Neural cell (in vitro differentiated cells): ENCODE measurements around the gene LAPTM4A. TPM values are rescaled to one million over a fixed set of nuclear protein-coding genes. Genes with fewer than 3 reads are reported as not detected.

Source experiments
- H2AFZ ChIP-seq: fragments of 200-600, 300-800 bp; sonication (generic), shearing (Covaris generic); 2 replicates; pipeline ENCODE4 v1.6.0; 2014; ENCODE audit warnings: low read depth, mild to moderate bottlenecking, antibody characterized with exemption, low read length, moderate library complexity
- H3F3A ChIP-seq: fragments of 200-600 bp; shearing (Covaris generic); 2 replicates; pipeline ENCODE4 v1.6.1; 2016; ENCODE audit warnings: mild to moderate bottlenecking, moderate library complexity, mixed read lengths, antibody characterized with exemption, low read length; ENCODE audit not compliant: insufficient read depth, poor library complexity, severe bottlenecking
- H3K27ac ChIP-seq: fragments of 200-600, 300-800 bp; sonication (generic), shearing (Covaris generic); 2 replicates; pipeline ENCODE4 v1.5.1; 2014; ENCODE audit warnings: mild to moderate bottlenecking, low read length, moderate library complexity
- H3K27me3 ChIP-seq: fragments of 300-800, 200-600 bp; sonication (generic), shearing (Covaris generic); 2 replicates; pipeline ENCODE4 v1.6.0; 2014; ENCODE audit warnings: mild to moderate bottlenecking, low read depth, low read length, moderate library complexity; ENCODE audit not compliant: insufficient read depth
- H3K36me3 ChIP-seq: fragments of 300-800, 200-600 bp; sonication (generic), shearing (Covaris generic); 2 replicates; pipeline ENCODE4 v1.5.1; 2014; ENCODE audit warnings: mild to moderate bottlenecking, antibody characterized with exemption, low read length, moderate library complexity; ENCODE audit not compliant: insufficient read depth
- H3K4me2 ChIP-seq: fragments of 300-800, 200-600 bp; sonication (generic), shearing (Covaris generic); 2 replicates; pipeline ENCODE4 v1.6.0; 2014; ENCODE audit warnings: mild to moderate bottlenecking, low read length
- H3K4me3 ChIP-seq: fragments of 300-800, 200-600 bp; sonication (generic), shearing (Covaris generic); 2 replicates; pipeline ENCODE4 v1.5.1; 2014; ENCODE audit warnings: mild to moderate bottlenecking, low read length, moderate library complexity
- H3K79me2 ChIP-seq: fragments of 200-600 bp; shearing (Covaris generic); replicated peaks from 2 replicates; pipeline ENCODE4 v1.6.0; 2014; ENCODE audit warnings: mild to moderate bottlenecking, low read length, moderate library complexity; ENCODE audit not compliant: insufficient read depth
- H3K9ac ChIP-seq: fragments of 300-800, 200-600 bp; sonication (generic), shearing (Covaris generic); 2 replicates; pipeline ENCODE4 v1.6.1; 2016; ENCODE audit warnings: mild to moderate bottlenecking, low read length, mixed read lengths
- H3K9me2 ChIP-seq: fragments of 200-600 bp; shearing (Covaris generic); 2 replicates; pipeline ENCODE4 v1.6.1; 2016; ENCODE audit warnings: mild to moderate bottlenecking, low read length, mixed read lengths; ENCODE audit not compliant: insufficient read depth
- H3K9me3 ChIP-seq: fragments of 200-600, 300-800 bp; sonication (generic), shearing (Covaris generic); 2 replicates; pipeline ENCODE4 v1.6.1; 2016; ENCODE audit warnings: mild to moderate bottlenecking, mixed run types, low read length, moderate library complexity, mixed read lengths
- H4K20me1 ChIP-seq: fragments of 200-600 bp; shearing (Covaris generic); 2 replicates; pipeline ENCODE4 v1.6.1; 2016; ENCODE audit warnings: mild to moderate bottlenecking, mixed run types; ENCODE audit not compliant: insufficient read depth
- EP300 ChIP-seq: fragments of 450-650 bp; conservative IDR thresholded peaks from 2 replicates; pipeline ENCODE4 v1.6.1; 2014; ENCODE audit warnings: antibody characterized with exemption, mild to moderate bottlenecking, moderate library complexity; ENCODE audit not compliant: poor library complexity, severe bottlenecking
- EZH2 ChIP-seq: fragments of 200-600, 300-800 bp; shearing (Covaris generic), sonication (generic); IDR thresholded peaks from 2 replicates; pipeline ENCODE4 v1.6.1; 2014; ENCODE audit warnings: antibody characterized with exemption, low read length, borderline replicate concordance, mild to moderate bottlenecking; ENCODE audit not compliant: insufficient read depth, poor library complexity, severe bottlenecking
- POLR2AphosphoS5 ChIP-seq: IDR thresholded peaks from 2 replicates; pipeline ENCODE4 v1.6.1; 2012
- REST ChIP-seq: IDR thresholded peaks from 2 replicates; pipeline ENCODE4 v1.6.1; 2012; ENCODE audit warnings: borderline replicate concordance
- SMC3 ChIP-seq: fragments of 450-650 bp; conservative IDR thresholded peaks from 2 replicates; pipeline ENCODE4 v1.6.1; 2014; ENCODE audit warnings: antibody characterized with exemption, mild to moderate bottlenecking, moderate library complexity; ENCODE audit not compliant: poor library complexity
- TAF1 ChIP-seq: IDR thresholded peaks from 2 replicates; pipeline ENCODE4 v1.6.1; 2012; ENCODE audit warnings: low read depth
- polyA plus RNA-seq: library from polyadenylated mRNA; depleted of rRNA; stranded (reverse); fragments of >200 nt; gene quantifications from 2 replicates; pipeline ENCODE4 v1.2.3, GENCODE V29; 2014
- TF ChIP-seq, protein P1 (sequence below): fragments of 450-650 bp; IDR thresholded peaks from 2 replicates; pipeline ENCODE4 v1.5.1; 2014; ENCODE audit warnings: antibody characterized with exemption, mild to moderate bottlenecking, moderate library complexity; ENCODE audit not compliant: poor library complexity, severe bottlenecking

Gene LAPTM4A
- polyA plus RNA-seq, 1 donor from 2014 or later = 81.7 TPM

GRCh38 chr2:20034218-20034617 is 17.2 kb downstream of the LAPTM4A start:
- no peaks in the 10 kb centered on the region for H3K9me2 ChIP-seq
- no peak overlapping the region for H3K9ac ChIP-seq
- H3K9me3 ChIP-seq = no peaks in the 10 kb centered on the region
- no peak overlapping the region for H3K4me3 ChIP-seq
- H3K79me2 ChIP-seq = peaks cover 4% of the 10 kb centered on the region
- no peaks in the 10 kb centered on the region for H3K27me3 ChIP-seq
- peaks cover 4% of the 10 kb centered on the region for H4K20me1 ChIP-seq
- H3K4me2 ChIP-seq = no peak overlapping the region
- no peaks in the 10 kb centered on the region for H3F3A ChIP-seq
- TF ChIP-seq, protein P1, sequence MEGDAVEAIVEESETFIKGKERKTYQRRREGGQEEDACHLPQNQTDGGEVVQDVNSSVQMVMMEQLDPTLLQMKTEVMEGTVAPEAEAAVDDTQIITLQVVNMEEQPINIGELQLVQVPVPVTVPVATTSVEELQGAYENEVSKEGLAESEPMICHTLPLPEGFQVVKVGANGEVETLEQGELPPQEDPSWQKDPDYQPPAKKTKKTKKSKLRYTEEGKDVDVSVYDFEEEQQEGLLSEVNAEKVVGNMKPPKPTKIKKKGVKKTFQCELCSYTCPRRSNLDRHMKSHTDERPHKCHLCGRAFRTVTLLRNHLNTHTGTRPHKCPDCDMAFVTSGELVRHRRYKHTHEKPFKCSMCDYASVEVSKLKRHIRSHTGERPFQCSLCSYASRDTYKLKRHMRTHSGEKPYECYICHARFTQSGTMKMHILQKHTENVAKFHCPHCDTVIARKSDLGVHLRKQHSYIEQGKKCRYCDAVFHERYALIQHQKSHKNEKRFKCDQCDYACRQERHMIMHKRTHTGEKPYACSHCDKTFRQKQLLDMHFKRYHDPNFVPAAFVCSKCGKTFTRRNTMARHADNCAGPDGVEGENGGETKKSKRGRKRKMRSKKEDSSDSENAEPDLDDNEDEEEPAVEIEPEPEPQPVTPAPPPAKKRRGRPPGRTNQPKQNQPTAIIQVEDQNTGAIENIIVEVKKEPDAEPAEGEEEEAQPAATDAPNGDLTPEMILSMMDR = no peak
- no peak overlapping the region for H2AFZ ChIP-seq
- peaks cover 8% of the 10 kb centered on the region for H3K36me3 ChIP-seq
- H3K27ac ChIP-seq = no peak overlapping the region

- no peaks in the 10 kb centered on the region for H3K9me2 ChIP-seq
- H3K36me3 ChIP-seq = peaks cover 8% of the 10 kb centered on the region
- no peak overlapping the region for H3K9ac ChIP-seq
Measured at GRCh38 chr2:20033322-20033721, 18.1 kb downstream of the LAPTM4A start.

More at GRCh38 chr2:20033322-20033721, 18.1 kb downstream of the LAPTM4A start:
- H3K4me2 ChIP-seq = no peak overlapping the region
- no peak overlapping the region for H3K27ac ChIP-seq
- peaks cover 4% of the 10 kb centered on the region for H4K20me1 ChIP-seq
- peaks cover 4% of the 10 kb centered on the region for H3K79me2 ChIP-seq
- no peaks in the 10 kb centered on the region for H3F3A ChIP-seq
- no peaks in the 10 kb centered on the region for H3K9me3 ChIP-seq
- H3K4me3 ChIP-seq = no peak overlapping the region
- H3K27me3 ChIP-seq = no peaks in the 10 kb centered on the region
- no peak overlapping the region for H2AFZ ChIP-seq
- TF ChIP-seq SMC3 = no peak
- TF ChIP-seq, protein P1 = no peak
- no peak for TF ChIP-seq POLR2AphosphoS5
- no peak for TF ChIP-seq REST
- no peak for TF ChIP-seq EZH2
- no peak for TF ChIP-seq TAF1
- no peak for TF ChIP-seq EP300
